ENCODE results near the gene SQSTM1.

SQSTM1 gene

GRCh38 chr5:179875741-179876609, 55.3 kb downstream of the SQSTM1 start:
- no peak for DNase-seq

- DNase-seq: no peak
Observed at GRCh38 chr5:179876610-179876952, 55.9 kb downstream of the SQSTM1 start.

GRCh38 chr5:179878222-179879002, 57.7 kb downstream of the SQSTM1 start:
- no peak for DNase-seq

GRCh38 chr5:179879003-179879689, 58.4 kb downstream of the SQSTM1 start:
- no peak for DNase-seq

GRCh38 chr5:179879690-179880010, 58.9 kb downstream of the SQSTM1 start:
- DNase-seq: no peak

GRCh38 chr5:179880066-179880650, 59.5 kb downstream of the SQSTM1 start:
- DNase-seq: no peak

- no peak for DNase-seq
Observed at GRCh38 chr5:179880848-179881590, 60.3 kb downstream of the SQSTM1 start.

- DNase-seq: no peak
Observed at GRCh38 chr5:179882338-179882737, 61.6 kb downstream of the SQSTM1 start.

GRCh38 chr5:179883163-179883562, 62.5 kb downstream of the SQSTM1 start:
- no peak for DNase-seq

GRCh38 chr5:179885491-179886090, 64.9 kb downstream of the SQSTM1 start:
- DNase-seq: no peak

GRCh38 chr5:179886190-179886911, 65.6 kb downstream of the SQSTM1 start:
- no peak for DNase-seq

- DNase-seq: no peak
Observed at GRCh38 chr5:179887095-179887494, 66.4 kb downstream of the SQSTM1 start.
